Measurements from ENCODE around the gene PHLPP2.
"Not testable (repeated sequence)": the region's sequence is repeated elsewhere in the genome, so short reads cannot be mapped to it uniquely, and the experiment has no call there.

PHLPP2 gene

GRCh38 chr16:71600822-71601221 lies 123.7 kb downstream of the PHLPP2 start (continued):
- TF ChIP-seq TSHZ2 (CRISPR knock-in tag; IDR thresholded peaks at IDR 0.05): no peak
- no peak for TF ChIP-seq PPARA (CRISPR knock-in tag; IDR thresholded peaks at IDR 0.05; ENCODE audit: borderline replicate concordance)
- no peak for TF ChIP-seq ZFP30 (CRISPR knock-in tag; IDR thresholded peaks at IDR 0.05)
- TF ChIP-seq ZFP3 (CRISPR knock-in tag; IDR thresholded peaks at IDR 0.05): no peak
- no peak for TF ChIP-seq OSR1 (CRISPR knock-in tag; IDR thresholded peaks at IDR 0.05)
- TF ChIP-seq SNAI2 (CRISPR knock-in tag; IDR thresholded peaks at IDR 0.05): no peak

- ATAC-seq: not testable (repeated sequence)
Observed at GRCh38 chr16:71598426-71598825, 126.1 kb downstream of the PHLPP2 start.

- ATAC-seq: not testable (repeated sequence)
Observed at GRCh38 chr16:71595340-71595826, 129.1 kb downstream of the PHLPP2 start.
